DMS53 (cell line): ENCODE results near the gene CUL1.

Experiments
- DNase-seq: peaks from one replicate; lab custom pipeline; 2025; lab: John Stamatoyannopoulos, UW

CUL1 gene

GRCh38 chr7:148698397-148699023 is at the start of gene CUL1:
Gene CUL1 (plus strand): TSS chr7:148698903. CDS start chr7:148730123, 31,220 bp downstream.
- peak; percentile 96 for DNase-seq

- DNase-seq, result no peak
Measured at GRCh38 chr7:148650232-148650858, 48.4 kb upstream of the CUL1 start.

- no peak for DNase-seq
Measured at GRCh38 chr7:148652773-148653172, 45.9 kb upstream of the CUL1 start.

DNA sequence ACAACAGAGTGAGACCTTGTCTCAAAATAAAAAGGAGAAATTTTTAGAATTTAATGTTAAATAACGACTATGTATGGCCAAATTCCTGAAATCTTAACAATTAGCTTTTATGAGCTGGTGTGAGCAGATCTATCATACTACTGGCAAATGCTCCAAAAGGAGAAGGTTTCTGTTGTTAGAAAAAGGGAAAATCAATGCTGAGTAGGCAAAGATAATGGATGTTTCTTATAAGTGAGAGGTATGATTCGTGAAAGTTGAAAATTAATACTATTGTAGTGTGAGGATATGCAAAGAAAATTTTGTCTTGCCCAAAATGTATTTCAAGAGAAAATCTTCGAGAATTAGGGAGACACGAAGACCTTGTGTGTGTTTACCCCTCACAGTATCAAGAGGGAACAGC is 40.8 kb upstream of the CUL1 start:
- DNase-seq, result no peak

DNA sequence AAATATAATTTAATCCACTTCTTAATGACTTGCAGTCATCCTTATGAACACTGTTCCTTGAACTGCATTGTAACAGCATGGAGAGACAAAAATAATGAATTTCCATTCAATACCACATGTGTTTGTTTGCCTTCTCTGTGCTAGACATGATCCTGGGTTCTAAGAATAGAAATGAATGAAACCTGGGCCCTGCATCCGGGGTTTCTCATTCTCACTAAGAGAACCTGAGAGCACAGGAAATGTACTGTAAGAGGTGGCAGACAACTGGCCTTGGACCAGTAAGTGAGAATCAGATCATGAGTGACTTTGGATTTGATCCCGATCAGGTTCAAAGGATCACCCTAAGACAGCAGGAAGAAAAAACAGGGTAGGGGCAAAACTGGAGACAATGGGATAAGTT is 37.2 kb upstream of the CUL1 start:
- DNase-seq, result no peak

DNA sequence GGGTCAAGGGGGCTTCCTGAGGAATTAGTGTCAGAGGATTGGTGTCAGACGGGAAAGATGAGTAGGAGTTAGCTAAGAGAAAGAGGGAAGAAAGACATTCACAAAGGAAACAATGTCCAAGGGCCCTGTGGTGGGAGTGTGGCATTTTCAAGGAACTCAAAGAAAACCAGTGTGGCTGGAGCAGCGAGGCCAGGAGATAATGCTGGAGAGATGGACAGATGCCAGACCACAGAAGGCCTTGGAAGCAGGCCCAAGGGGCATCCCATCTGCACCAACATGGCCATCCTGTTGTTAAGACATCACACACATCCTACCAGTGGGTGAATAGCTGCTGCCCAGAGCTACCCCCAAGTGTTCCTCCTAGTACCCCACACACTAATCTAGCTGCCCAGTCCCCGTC is 36.1 kb upstream of the CUL1 start:
- DNase-seq, result no peak

DNA sequence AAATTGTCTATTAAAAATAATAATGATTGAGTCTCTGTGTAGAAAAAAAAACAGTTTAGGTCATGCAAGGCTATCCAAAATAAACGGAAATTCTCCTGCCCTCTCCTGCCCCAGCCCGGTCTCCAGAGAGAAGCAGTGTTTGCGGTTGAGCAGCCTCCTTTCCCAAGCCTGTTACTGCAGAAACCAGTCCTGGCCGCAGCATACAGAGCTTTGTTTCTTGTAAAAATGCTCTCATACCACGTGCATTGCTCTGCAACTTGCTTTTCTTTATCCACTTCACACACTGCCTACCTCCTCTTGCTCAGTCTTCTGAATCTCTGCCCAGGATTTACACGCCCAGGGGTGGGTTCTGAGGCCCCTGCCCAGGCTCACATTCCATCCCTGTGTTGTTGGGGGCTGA is 34.4 kb upstream of the CUL1 start:
- DNase-seq, result no peak

DNA sequence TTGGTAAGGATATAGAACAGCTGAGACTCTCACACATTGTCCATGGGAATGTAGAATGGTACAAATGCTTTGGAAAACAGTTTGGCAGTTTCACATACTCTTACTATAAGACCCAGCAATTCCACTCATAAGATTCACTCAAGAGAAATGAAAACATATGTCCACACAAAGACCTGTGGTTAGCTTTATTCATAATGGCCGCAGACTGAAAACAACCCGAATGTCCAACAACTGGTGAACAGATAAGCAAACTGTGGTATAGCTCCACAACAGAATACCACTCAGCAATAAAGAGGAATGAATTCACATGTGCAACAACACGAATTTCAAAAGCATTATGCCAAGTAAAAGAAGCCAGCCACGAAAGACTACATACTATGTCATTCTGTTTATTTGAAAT is 33.5 kb upstream of the CUL1 start:
- DNase-seq, result no peak

- no peak for DNase-seq
Measured at GRCh38 chr7:148669927-148670326, 28.8 kb upstream of the CUL1 start.

DNA sequence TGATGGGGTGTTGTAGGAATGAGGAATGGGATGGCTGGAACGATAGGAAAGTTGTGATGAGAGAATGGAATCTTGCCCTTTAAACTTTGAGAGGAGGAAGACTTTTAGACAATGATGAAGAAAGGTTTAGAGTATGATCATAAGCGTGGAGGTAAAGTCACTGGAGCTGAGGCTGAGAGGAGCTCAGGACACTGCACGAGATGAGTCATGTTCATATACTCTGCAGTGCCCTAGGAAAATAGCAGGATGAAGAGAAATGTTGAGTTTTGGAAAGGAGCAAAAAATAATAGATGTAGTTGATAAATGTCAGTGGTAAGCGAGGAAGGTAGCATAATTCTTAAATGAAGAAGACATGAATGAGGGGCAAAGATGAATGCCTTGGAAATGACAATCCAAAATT is 28.3 kb upstream of the CUL1 start:
- no peak for DNase-seq

DNA sequence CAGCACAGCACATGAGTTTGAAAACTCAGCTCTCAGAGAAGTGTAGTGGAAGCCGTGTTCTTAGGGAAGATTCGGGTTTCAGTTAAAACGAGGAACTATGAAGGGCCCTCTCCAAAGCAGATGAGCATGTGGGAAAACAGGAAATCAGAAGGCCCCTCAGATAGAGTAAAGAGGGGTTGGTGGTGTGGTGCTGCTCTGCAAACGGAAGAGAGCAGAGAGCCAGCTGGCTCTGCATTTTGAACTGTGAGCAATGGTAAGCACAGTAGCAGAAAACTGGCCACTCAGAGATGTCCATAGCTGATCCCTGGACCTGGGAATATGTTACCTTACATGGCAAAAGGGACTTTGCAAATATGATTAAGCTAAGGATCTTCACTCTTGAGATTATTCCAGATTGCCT is 27.9 kb upstream of the CUL1 start:
- no peak for DNase-seq

DNA sequence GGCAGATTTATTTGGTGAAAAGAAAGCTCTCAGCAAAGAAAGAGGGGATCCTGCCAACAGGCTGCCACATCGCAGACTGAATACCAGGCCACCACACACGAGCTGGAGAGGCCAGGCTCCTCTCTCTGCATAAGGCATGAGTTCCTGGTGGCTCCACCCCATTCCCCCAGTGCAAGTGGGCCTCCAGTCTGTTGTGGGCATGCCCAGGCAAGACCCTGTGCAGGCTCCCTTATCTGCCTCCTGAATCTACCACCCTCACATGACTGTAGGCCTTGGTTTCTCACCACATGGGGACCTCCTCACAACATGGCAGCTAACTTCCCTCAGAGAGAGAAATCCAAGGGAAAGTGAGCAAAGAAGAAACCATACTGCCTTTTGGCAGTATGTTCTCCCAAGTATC is 26.7 kb upstream of the CUL1 start:
- DNase-seq, result no peak

GRCh38 chr7:148674689-148675088 is 24.0 kb upstream of the CUL1 start:
- DNase-seq, result no peak

DNA sequence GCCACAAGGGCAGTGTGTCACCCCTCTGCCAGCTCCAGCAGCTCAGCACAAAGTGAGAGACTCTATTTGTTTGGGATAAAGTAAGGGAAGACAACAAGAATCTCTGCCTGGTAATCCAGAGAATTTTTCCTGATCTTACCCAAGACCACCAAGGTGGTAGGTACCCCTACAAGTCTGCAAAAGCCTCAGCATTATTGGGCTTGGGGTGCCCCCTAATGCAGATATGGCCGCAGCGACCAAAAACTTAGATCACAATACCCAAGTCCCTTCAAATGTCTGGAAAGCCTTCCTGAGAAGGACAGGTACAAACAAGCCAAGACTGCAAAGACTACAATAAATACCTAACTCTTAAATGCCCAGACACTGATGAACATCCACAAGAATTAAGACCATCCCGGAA is 22.4 kb upstream of the CUL1 start:
- DNase-seq, result no peak

GRCh38 chr7:148681821-148682220 is 16.9 kb upstream of the CUL1 start:
- no peak for DNase-seq

- DNase-seq, result no peak
Measured at GRCh38 chr7:148684289-148684830, 14.3 kb upstream of the CUL1 start.

GRCh38 chr7:148686312-148686937 is 12.3 kb upstream of the CUL1 start:
- no peak for DNase-seq

DNA sequence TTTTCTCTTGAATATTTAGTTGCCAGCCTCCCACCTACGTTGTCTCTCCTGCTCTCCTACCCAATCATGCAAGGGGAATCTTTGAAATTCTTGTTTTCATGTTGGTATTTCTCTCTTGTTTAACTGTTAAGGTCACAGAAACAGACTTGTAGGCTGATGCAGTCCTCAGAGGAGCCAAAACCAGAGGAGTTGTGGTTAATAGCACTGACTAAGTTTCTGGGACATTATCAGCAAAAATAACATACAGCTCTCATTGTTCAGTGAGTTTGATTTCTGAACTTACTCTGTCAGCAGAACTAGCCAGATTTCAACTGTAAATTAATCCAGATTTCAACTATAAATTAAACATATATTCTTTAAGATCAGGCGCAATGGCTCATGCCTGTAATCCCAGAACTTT is 11.1 kb upstream of the CUL1 start:
- no peak for DNase-seq

DNA sequence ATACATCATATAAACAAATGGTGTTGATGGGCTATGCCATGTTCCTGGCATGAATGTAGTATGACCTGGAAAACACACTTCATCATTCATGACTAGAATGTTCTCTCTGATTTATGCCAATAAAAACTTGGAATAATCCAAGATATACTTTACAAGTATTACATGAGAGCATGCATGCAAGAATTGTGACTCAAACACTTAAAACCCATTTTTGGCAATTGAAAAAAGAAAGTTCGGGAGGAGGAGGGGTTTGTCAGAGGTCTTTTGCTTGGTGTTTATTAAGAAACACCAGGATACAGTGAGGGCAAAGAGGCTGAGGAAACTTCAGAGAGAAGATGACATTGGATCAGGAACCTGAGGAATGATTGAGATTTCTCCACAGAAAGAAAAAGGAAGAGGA is 10.2 kb upstream of the CUL1 start:
- DNase-seq, result no peak

- DNase-seq, result no peak
Measured at GRCh38 chr7:148693651-148694050, 5.1 kb upstream of the CUL1 start.

GRCh38 chr7:148694631-148695030 is 4.1 kb upstream of the CUL1 start:
- no peak for DNase-seq

- peak; percentile 14 for DNase-seq
Measured at GRCh38 chr7:148695953-148696352, 2.8 kb upstream of the CUL1 start.

GRCh38 chr7:148696787-148697186 is 1.9 kb upstream of the CUL1 start:
- no peak for DNase-seq
